ENCODE data around the gene MOB3B.

DNA sequence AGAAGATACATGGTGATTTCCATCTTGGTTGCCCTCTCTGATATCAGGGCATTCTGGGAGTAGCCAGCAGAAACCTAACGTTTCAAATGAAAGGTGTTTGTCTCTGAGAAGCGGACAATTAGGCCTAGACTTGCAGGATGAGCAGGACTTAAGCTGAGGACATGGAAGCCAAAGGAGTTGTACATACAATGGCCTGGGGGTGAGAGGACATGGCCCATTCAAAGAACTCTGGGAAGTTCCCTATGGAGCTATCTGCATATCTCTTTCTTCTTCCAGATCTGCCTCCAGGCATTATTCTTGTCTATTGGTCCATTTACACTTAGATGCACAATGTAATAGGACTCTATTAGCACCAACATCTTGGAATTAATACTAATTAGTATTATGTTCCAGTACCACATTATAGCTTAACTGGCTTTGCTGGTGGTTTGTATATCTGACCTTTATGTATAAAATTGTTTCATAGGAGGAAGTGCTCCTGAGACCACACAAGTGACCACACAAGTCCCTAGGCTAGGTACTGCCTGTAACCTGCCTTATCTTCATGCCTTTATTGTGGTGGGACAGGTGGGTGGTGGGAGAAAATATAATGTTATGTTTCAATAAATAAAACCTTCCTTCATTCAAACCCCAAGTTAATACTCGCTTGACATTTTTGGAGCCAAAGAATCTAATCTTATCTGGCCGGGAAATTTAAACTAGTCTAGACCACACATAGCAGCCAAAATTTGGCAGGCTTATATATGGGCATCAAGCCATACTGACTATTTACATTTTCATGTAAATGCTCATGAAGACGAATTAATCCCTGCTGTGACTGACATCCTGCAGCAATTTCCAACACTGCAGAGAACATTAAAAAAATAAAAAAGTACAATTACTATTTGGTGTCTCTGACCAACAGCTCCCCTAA is 180.6 kb downstream of the MOB3B start:
- TF ChIP-seq, protein P1, sequence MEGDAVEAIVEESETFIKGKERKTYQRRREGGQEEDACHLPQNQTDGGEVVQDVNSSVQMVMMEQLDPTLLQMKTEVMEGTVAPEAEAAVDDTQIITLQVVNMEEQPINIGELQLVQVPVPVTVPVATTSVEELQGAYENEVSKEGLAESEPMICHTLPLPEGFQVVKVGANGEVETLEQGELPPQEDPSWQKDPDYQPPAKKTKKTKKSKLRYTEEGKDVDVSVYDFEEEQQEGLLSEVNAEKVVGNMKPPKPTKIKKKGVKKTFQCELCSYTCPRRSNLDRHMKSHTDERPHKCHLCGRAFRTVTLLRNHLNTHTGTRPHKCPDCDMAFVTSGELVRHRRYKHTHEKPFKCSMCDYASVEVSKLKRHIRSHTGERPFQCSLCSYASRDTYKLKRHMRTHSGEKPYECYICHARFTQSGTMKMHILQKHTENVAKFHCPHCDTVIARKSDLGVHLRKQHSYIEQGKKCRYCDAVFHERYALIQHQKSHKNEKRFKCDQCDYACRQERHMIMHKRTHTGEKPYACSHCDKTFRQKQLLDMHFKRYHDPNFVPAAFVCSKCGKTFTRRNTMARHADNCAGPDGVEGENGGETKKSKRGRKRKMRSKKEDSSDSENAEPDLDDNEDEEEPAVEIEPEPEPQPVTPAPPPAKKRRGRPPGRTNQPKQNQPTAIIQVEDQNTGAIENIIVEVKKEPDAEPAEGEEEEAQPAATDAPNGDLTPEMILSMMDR (IDR thresholded peaks at IDR 0.05): no peak
- TF ChIP-seq POLR2A (IDR thresholded peaks at IDR 0.05): no peak
